Prostate gland (tissue), 2 donors: ENCODE data around the gene VDR. TPM values are rescaled to one million over a fixed set of nuclear protein-coding genes. Genes with fewer than 3 reads are reported as not detected.
A peak's percentile ranks its signal among the peaks of the same experiment; 100 is the strongest.

Experiments used
- DNase-seq: peaks from one replicate; pipeline ENCODE4 v3.0.0-alpha.2; 2019; ENCODE audit warnings: low spot score
- H3K27ac ChIP-seq, 2 donors: fragments of 200-600 bp; sonication (generic); 2 replicates each; pipeline ENCODE4 v1.5.1; 2017 to 2019
- H3K27me3 ChIP-seq: fragments of 200-600 bp; sonication (generic); replicated peaks from 2 replicates; pipeline ENCODE4 v1.5.1; 2019; ENCODE audit not compliant: insufficient read depth
- H3K36me3 ChIP-seq, 2 donors: fragments of 200-600 bp; sonication (generic); 1 replicate in 1 of 2; 2 replicates in 1 of 2; pipeline versions ENCODE4 v1.5.1 to v1.8.1; 2017 to 2019
- H3K4me1 ChIP-seq: fragments of 200-600 bp; sonication (generic); replicated peaks from 2 replicates; pipeline ENCODE4 v1.5.1; 2019
- H3K4me3 ChIP-seq, 2 donors: fragments of 200-600 bp; sonication (generic); 2 replicates each; pipeline ENCODE4 v1.5.1; 2017 to 2019
- H3K9me3 ChIP-seq: fragments of 200-600 bp; sonication (generic); 2 replicates; pipeline ENCODE4 v1.5.1; 2017
- CTCF ChIP-seq, 4 experiments: fragments of 200-600 bp in 2 of 4; fragments of 450-650 bp in 2 of 4; sonication (generic) in 2 of 4; IDR thresholded peaks; 1 replicate in 3 of 4; 2 replicates in 1 of 4; pipeline ENCODE4 v1.5.1; 2016 to 2019; ENCODE audit warnings: antibody characterized with exemption in 4 of 4, mild to moderate bottlenecking in 2 of 4, moderate library complexity in 2 of 4
- POLR2A ChIP-seq: fragments of 450-650 bp; IDR thresholded peaks from one replicate; pipeline ENCODE4 v1.6.1; 2016; ENCODE audit warnings: antibody characterized with exemption, mild to moderate bottlenecking
- POLR2AphosphoS5 ChIP-seq: sonication (generic); formaldehyde crosslinking; IDR thresholded peaks from one replicate; pipeline ENCODE4 v1.6.1; 2017; ENCODE audit warnings: antibody characterized with exemption
- WGBS: methylation state at CpG from one replicate; pipeline ENCODE4 v1.1.5; 2018; 5-methylcytosine and 5-hydroxymethylcytosine counted together
- intact Hi-C: fragments of 100-400 bp; cut with DNase I; formaldehyde crosslinking; loops from one replicate; pipeline ENCODE4 v1.14.2; 2022
- total RNA-seq, 2 donors: library from RNA; depleted of rRNA; stranded (reverse); fragments of >200 nt; gene quantifications; one replicate each; pipeline ENCODE4 v1.1.0, GENCODE V29; 2016

Gene VDR
- total RNA-seq, result 1 to 10 TPM; 3.4 to 4.3 TPM

- peak; percentile 81 for DNase-seq
These were observed at the start of gene VDR for GRCh38 chr12:47904713-47905709. Gene VDR, minus strand, starts transcription at chr12:47904994. Its CDS starts 25,881 bp downstream, at chr12:47879113.

GRCh38 chr12:47954058-47954457 lies 49.3 kb upstream of the VDR start:
- no peaks in the 10 kb centered on the region for H3K9me3 ChIP-seq
- DNase-seq, result no peak
- no peak overlapping the region for H3K27ac ChIP-seq
- WGBS, result 89% methylated on average over 5 of the region's 8 CpGs
- H3K4me1 ChIP-seq, result no peaks in the 10 kb centered on the region
- no peaks in the 10 kb centered on the region for H3K36me3 ChIP-seq
- no peaks in the 10 kb centered on the region for H3K27me3 ChIP-seq
- TF ChIP-seq CTCF (IDR thresholded peaks at IDR 0.05) (no peak), POLR2A (no peak), POLR2AphosphoS5 (no peak)
- intact Hi-C loops, result no loop called here
- H3K4me3 ChIP-seq, result no peak overlapping the region

More at GRCh38 chr12:47904713-47905709, at the start of gene VDR:
- H3K27ac ChIP-seq, result peak within 1 kb of the TSS; percentile 47 to 61
- intact Hi-C loops, result no loop called here
- no peaks in the 10 kb centered on the region for H3K27me3 ChIP-seq
- peaks cover 2% of the 10 kb centered on the region for H3K4me1 ChIP-seq
- WGBS, result 1% methylated on average over 62 of the region's 79 CpGs
- peak in 2 of 4 experiments; percentile 52 to 55 for TF ChIP-seq CTCF (IDR thresholded peaks at IDR 0.05)
- TF ChIP-seq POLR2AphosphoS5, result peak; percentile 33
- peak; percentile 80 for TF ChIP-seq POLR2A
- H3K9me3 ChIP-seq, result no peaks in the 10 kb centered on the region
- H3K4me3 ChIP-seq, result peak within 1 kb of the TSS; percentile 36 to 41
- no peaks in the 10 kb centered on the region for H3K36me3 ChIP-seq

GRCh38 chr12:47950856-47951468 lies 46.2 kb upstream of the VDR start:
- WGBS, result 76% methylated on average over 8 of the region's 8 CpGs
- H3K9me3 ChIP-seq, result no peaks in the 10 kb centered on the region
- DNase-seq, result no peak
- no peaks in the 10 kb centered on the region for H3K36me3 ChIP-seq
- no peak overlapping the region for H3K4me3 ChIP-seq
- TF ChIP-seq POLR2A, result no peak
- no peak for TF ChIP-seq POLR2AphosphoS5
- TF ChIP-seq CTCF (IDR thresholded peaks at IDR 0.05), result no peak
- intact Hi-C loops, result no loop called here
- H3K27ac ChIP-seq, result no peak overlapping the region
- no peaks in the 10 kb centered on the region for H3K27me3 ChIP-seq
- H3K4me1 ChIP-seq, result no peaks in the 10 kb centered on the region

GRCh38 chr12:47949441-47950341 lies 44.9 kb upstream of the VDR start:
- no peak overlapping the region for H3K4me3 ChIP-seq
- no peaks in the 10 kb centered on the region for H3K27me3 ChIP-seq
- H3K27ac ChIP-seq, result no peak overlapping the region
- peak; percentile 69 for DNase-seq
- no peaks in the 10 kb centered on the region for H3K4me1 ChIP-seq
- H3K36me3 ChIP-seq, result no peaks in the 10 kb centered on the region
- intact Hi-C loops, result no loop called here
- WGBS, result 58% methylated on average over 32 of the region's 32 CpGs
- no peak for TF ChIP-seq POLR2A
- peak; percentile 34 for TF ChIP-seq POLR2AphosphoS5
- peak; percentile 35 to 87 (median 69) for TF ChIP-seq CTCF (IDR thresholded peaks at IDR 0.05)
- H3K9me3 ChIP-seq, result no peaks in the 10 kb centered on the region
